HG03175 (cell line): Measurements from ENCODE around the gene WBP2NL.
"Not testable (repeated sequence)": the region's sequence is repeated elsewhere in the genome, so short reads cannot be mapped to it uniquely, and the experiment has no call there.

Experiments
- ATAC-seq: cut with Tn5 transposase; IDR thresholded peaks from one replicate; pipeline ENCODE4 v1.9.1; 2021; ENCODE audit warnings: mild to moderate bottlenecking, moderate library complexity; ENCODE audit not compliant: unreplicated experiment

Gene WBP2NL

GRCh38 chr22:42070517-42071422 is 72.2 kb downstream of the WBP2NL start, which contains the start of gene NAGA:
TSS of gene NAGA (minus strand) at chr22:42070812. CDS start at chr22:42070297, 515 bp downstream.
- ATAC-seq = peak; percentile 91

GRCh38 chr22:42071508-42071907 is 72.9 kb downstream of the WBP2NL start:
- not testable (repeated sequence) for ATAC-seq

- no peak for ATAC-seq
Observed at GRCh38 chr22:42072606-42073330, 74.2 kb downstream of the WBP2NL start.

- no peak for ATAC-seq
Observed at GRCh38 chr22:42073621-42074041, 75.0 kb downstream of the WBP2NL start.

DNA sequence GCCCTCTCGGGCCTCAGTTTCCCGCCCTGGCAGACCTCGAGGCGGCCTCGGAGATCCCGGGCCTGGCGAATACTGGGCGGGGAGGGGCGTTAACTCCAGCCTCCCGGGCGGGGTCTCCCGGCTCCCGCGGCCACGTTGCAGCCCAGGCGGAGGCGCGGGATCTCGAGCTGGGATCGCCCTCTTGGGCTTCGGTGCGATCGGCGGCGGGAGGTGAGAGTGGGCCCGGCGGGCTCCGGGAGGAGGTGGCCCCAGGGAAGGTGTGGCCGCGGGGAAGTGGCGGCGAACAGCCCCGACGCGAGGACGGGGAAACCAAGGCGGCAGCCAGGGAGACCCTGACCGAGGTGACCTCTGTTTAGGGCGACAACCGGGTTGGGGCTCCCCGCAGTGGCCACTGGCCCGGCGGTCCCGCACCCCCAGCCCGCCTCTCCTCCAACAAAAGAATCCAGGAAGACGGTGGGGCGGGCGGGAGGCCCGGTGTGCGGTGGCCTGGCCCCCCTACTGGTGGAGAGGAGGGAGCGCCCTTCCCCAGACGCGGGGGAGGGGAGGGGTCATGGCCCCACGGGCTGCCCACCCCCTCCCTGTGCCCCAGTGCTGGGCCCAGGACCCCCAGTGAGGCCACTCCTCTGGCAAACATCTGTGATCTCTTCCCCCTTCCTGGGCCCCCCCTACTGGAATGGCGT is 75.7 kb downstream of the WBP2NL start, which contains the start of gene PHETA2:
Gene PHETA2 (plus strand): TSS at position 117 of the 680 bp plus-strand sequence. CDS start 3,046 bp downstream, outside the sequence.
- ATAC-seq = no peak

DNA sequence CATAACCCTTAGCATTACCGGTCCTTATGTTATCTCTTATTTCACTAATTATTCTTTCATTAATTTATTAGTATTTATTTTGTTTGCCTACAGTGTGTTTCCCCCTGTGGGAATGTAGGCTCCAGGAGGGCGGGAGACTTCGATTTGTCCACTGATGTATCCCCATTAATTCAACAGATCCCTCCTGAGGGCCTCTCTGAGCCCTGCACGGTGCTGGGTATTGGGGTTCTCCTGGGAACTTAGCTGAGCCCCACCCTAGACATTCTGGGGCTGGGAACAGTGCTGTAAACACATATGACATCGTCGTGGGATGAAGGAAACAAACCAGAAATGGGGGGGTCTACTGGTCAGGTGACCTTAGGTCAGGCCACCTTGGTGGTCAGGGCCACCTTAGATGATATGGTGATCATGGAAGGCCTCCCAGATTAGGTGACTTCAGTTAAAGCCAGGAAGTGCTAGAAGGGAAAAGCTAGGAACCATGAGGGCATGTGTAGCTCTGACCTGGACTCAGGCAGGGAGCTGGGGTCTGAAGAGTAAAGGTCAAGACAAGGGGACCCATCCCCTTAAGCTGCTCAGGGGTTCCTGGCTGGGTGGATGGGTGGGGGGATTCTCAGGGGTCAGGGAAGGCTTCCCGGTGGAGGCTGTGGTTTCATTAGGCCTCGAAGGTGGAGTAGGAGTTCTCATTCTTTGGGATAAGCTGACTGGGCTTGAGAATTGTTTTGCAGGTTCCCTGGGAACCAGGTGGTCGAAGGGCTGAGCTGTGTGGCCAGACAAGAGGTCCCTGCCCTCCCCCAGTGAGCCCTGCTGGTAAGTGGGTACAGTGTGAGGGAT is 76.5 kb downstream of the WBP2NL start:
- no peak for ATAC-seq

- no peak for ATAC-seq
Observed at GRCh38 chr22:42076764-42077485, 78.3 kb downstream of the WBP2NL start.

GRCh38 chr22:42077486-42078125 is 79.0 kb downstream of the WBP2NL start:
- ATAC-seq = no peak
